Left ventricle myocardium inferior (tissue), 1 donor: ENCODE data around the gene GREB1. TPM values are rescaled to one million over a fixed set of nuclear protein-coding genes. Genes with fewer than 3 reads are reported as not detected.

Experiments used
- DNase-seq: peaks from one replicate; pipeline ENCODE4 v3.0.0-alpha.2; 2020
- H3K27ac ChIP-seq: fragments of 200-600 bp; replicated peaks from 2 replicates; pipeline ENCODE4 v1.8.0; 2021
- H3K27me3 ChIP-seq: fragments of 200-600 bp; 2 replicates; pipeline ENCODE4 v1.8.0; 2021; ENCODE audit warnings: low read depth
- H3K36me3 ChIP-seq: fragments of 200-600 bp; 2 replicates; pipeline ENCODE4 v1.8.0; 2021
- H3K4me1 ChIP-seq: fragments of 200-600 bp; 2 replicates; pipeline ENCODE4 v1.8.0; 2021
- H3K4me3 ChIP-seq: fragments of 200-600 bp; 2 replicates; pipeline ENCODE4 v1.8.0; 2021; ENCODE audit warnings: mild to moderate bottlenecking, moderate library complexity
- H3K9me3 ChIP-seq: fragments of 200-600 bp; replicated peaks from 2 replicates; pipeline ENCODE4 v1.8.0; 2021
- CTCF ChIP-seq: fragments of 200-600 bp; IDR thresholded peaks from 2 replicates; pipeline ENCODE4 v1.8.0; 2021; ENCODE audit warnings: antibody characterized with exemption, mild to moderate bottlenecking, borderline replicate concordance
- intact Hi-C: fragments of 100-400 bp; cut with micrococcal nuclease; formaldehyde crosslinking; loops from one replicate; pipeline ENCODE4 v1.11.0; 2022
- total RNA-seq: library from RNA; stranded (reverse); fragmentation: NEBNext Ultra II Directional; extraction: Animal tissue kit (Norgen Biotek cat#: 25700); gene quantifications from one replicate; pipeline ENCODE4 v1.2.1, GENCODE V29; 2021
- donor health status: DM: no; HTN: yes; CAD: no; lungs with severe emphysema.

Gene GREB1
- total RNA-seq, 1 donor from 2014 or later: 7.8 TPM

- Histone ChIP-seq H3K9me3 (no peaks in the 10 kb centered on the region), H3K27me3 (no peaks in the 10 kb centered on the region), H3K4me1 (no peaks in the 10 kb centered on the region), H3K4me3 (no peak overlapping the region), H3K36me3 (no peaks in the 10 kb centered on the region), H3K27ac (no peak overlapping the region)
- intact Hi-C loops: no loop called here
- no peak for DNase-seq
- no peak for TF ChIP-seq CTCF
These were observed 21.4 kb upstream of the GREB1 start for GRCh38 chr2:11512431-11512830.

DNA sequence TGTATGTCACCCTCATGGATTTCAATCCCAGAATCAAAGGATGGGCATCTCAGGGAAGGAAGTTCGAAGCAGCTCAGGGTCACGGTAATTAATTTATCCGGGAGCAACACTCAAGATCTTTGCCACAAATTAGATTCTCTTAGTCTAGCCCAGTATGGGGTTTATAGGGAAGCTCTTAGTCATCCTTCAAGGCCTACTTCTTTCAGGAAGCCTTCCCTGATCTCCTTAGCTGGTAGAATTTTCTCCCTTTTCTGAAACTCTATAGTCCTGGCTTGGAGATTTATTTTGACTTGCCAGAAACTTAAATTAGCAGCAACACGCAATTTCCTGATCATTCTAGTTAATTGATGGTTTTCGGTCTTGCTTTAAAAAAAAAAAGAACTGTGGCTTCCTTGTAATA lies 20.5 kb upstream of the GREB1 start:
- Histone ChIP-seq H3K4me1 (no peaks in the 10 kb centered on the region), H3K27me3 (no peaks in the 10 kb centered on the region), H3K9me3 (no peaks in the 10 kb centered on the region), H3K36me3 (no peaks in the 10 kb centered on the region), H3K4me3 (no peak overlapping the region), H3K27ac (no peak overlapping the region)
- TF ChIP-seq CTCF: no peak
- DNase-seq: no peak
- intact Hi-C loops: no loop called here

- Histone ChIP-seq H3K9me3 (no peaks in the 10 kb centered on the region), H3K4me1 (no peaks in the 10 kb centered on the region), H3K27me3 (no peaks in the 10 kb centered on the region), H3K36me3 (no peaks in the 10 kb centered on the region), H3K27ac (no peak overlapping the region), H3K4me3 (no peak overlapping the region)
- DNase-seq: no peak
- TF ChIP-seq CTCF: no peak
- intact Hi-C loops: no loop called here
These were observed 19.6 kb upstream of the GREB1 start for GRCh38 chr2:11514081-11514730.

DNA sequence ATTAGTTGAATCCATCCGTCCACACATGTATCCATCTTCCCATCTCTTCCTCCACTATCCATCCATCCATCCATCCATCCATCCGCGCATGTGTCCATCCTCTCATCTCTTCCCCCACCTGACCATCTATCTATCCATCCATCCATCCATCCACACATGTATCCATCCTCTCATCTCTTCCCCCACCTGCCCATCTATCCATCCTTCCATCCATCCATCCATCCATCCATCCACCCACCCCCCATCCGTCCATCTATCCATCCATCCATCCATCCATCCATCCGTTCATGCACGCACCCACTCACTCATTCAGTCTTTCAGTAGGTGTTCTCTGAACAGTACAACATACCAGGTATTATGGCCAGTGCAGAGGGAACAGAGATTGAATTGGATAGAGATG lies 18.9 kb upstream of the GREB1 start:
- Histone ChIP-seq H3K27ac (no peak overlapping the region), H3K4me3 (no peak overlapping the region), H3K9me3 (peaks cover 4% of the 10 kb centered on the region), H3K36me3 (no peaks in the 10 kb centered on the region), H3K27me3 (no peaks in the 10 kb centered on the region), H3K4me1 (no peaks in the 10 kb centered on the region)
- DNase-seq: no peak
- intact Hi-C loops: no loop called here
- TF ChIP-seq CTCF: no peak

DNA sequence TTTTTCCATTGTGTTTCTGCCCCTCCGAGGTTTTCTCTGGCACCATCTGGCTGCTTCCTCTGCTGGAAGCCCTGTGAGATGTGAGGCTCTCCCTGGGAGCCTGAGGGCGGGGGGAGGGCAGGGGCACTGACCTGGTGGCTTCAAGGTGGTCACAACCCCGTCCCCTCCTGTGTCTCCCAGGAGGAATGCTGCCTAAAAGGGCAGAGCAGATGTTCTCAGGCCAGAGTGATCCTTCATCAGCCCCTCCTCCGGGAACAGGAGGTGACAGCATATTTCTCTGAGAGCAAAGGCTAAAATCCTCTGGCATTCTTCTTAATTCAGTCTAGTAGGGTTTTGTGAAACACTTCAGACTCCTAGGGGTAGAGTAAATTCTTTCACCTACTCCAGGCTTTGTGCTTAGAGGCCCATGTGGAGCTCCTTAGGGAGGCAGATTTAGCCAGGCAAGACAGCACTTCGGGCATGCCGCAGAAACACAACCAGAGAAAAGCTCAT lies 18.3 kb upstream of the GREB1 start:
- DNase-seq: no peak
- H3K4me3 ChIP-seq: no peak overlapping the region
- no peak for TF ChIP-seq CTCF
- H3K4me1 ChIP-seq: no peaks in the 10 kb centered on the region
- no peaks in the 10 kb centered on the region for H3K36me3 ChIP-seq
- intact Hi-C loops: no loop called here
- H3K27ac ChIP-seq: no peak overlapping the region
- no peaks in the 10 kb centered on the region for H3K27me3 ChIP-seq
- peaks cover 10% of the 10 kb centered on the region for H3K9me3 ChIP-seq
